Measurements from ENCODE around the gene F12.
"Not testable (repeated sequence)": the region's sequence is repeated elsewhere in the genome, so short reads cannot be mapped to it uniquely, and the experiment has no call there.

The F12 gene

GRCh38 chr5:177420472-177420871, 11.1 kb upstream of the F12 start:
- H4K12ac ChIP-seq (ENCODE audit: low read depth, low read length); H3K27ac ChIP-seq (ENCODE audit: low read depth, low read length); H3K4me2 ChIP-seq (ENCODE audit: low read length); H3K4me1 ChIP-seq (ENCODE audit: control insufficient read depth in 1 of 2, insufficient read depth in 2 of 2, low read length in 2 of 2); H3K14ac ChIP-seq (ENCODE audit: low read length); H3K36me3 ChIP-seq (ENCODE audit: control insufficient read depth in 1 of 2, insufficient read depth in 2 of 2, low read length in 2 of 2); H3K79me2 ChIP-seq (ENCODE audit: control insufficient read depth, insufficient read depth, low read length, poor library complexity); H2BK5ac ChIP-seq (ENCODE audit: low read depth, low read length, poor library complexity); H3K79me1 ChIP-seq (ENCODE audit: low read length); H3K4me3 ChIP-seq (ENCODE audit: low read depth, low read length); H2AK5ac ChIP-seq (ENCODE audit: low read length); H3K4ac ChIP-seq (ENCODE audit: low read depth, low read length); H2AFZ ChIP-seq (ENCODE audit: insufficient read depth, low read length, poor library complexity); DNase-seq; H3K9ac ChIP-seq (ENCODE audit: low read length); H3K9me3 ChIP-seq (ENCODE audit: insufficient read depth, low read depth, low read length); H3K23ac ChIP-seq (ENCODE audit: low read length); H2BK120ac ChIP-seq (ENCODE audit: insufficient read depth, low read length, poor library complexity); H4K91ac ChIP-seq (ENCODE audit: low read depth, low read length); H4K8ac ChIP-seq (ENCODE audit: low read depth, low read length); H3K27me3 ChIP-seq (ENCODE audit: insufficient read depth, low read length); H3K18ac ChIP-seq (ENCODE audit: low read length); H2BK12ac ChIP-seq (ENCODE audit: low read length): not testable (repeated sequence)
- no CpG with 5 or more reads among the region's 7 CpGs for WGBS (ENCODE audit: extremely low coverage, insufficient coverage, insufficient read length)

- Histone ChIP-seq H3K4me2 (ENCODE audit: low read length) (no peak overlapping the region), H3K14ac (ENCODE audit: low read length) (no peak overlapping the region), H4K12ac (ENCODE audit: low read depth, low read length) (no peak overlapping the region), H3K36me3 (ENCODE audit: control insufficient read depth in 1 of 2, insufficient read depth in 2 of 2, low read length in 2 of 2) (no peaks in the 10 kb centered on the region), H3K27me3 (ENCODE audit: insufficient read depth, low read length) (no peaks in the 10 kb centered on the region), H2BK120ac (ENCODE audit: insufficient read depth, low read length, poor library complexity) (no peak overlapping the region), H2AFZ (ENCODE audit: insufficient read depth, low read length, poor library complexity) (no peak overlapping the region), H3K23ac (ENCODE audit: low read length) (no peak overlapping the region), H3K9ac (ENCODE audit: low read length) (no peak overlapping the region), H3K4me3 (ENCODE audit: low read depth, low read length) (no peak overlapping the region), H4K91ac (ENCODE audit: low read depth, low read length) (no peak overlapping the region), H3K9me3 (ENCODE audit: insufficient read depth, low read depth, low read length) (no peaks in the 10 kb centered on the region), H3K4ac (ENCODE audit: low read depth, low read length) (no peak overlapping the region), H3K18ac (ENCODE audit: low read length) (no peak overlapping the region), H3K79me2 (ENCODE audit: control insufficient read depth, insufficient read depth, low read length, poor library complexity) (no peaks in the 10 kb centered on the region), H4K8ac (ENCODE audit: low read depth, low read length) (no peak overlapping the region), H3K4me1 (ENCODE audit: control insufficient read depth in 1 of 2, insufficient read depth in 2 of 2, low read length in 2 of 2) (no peaks in the 10 kb centered on the region), H2BK12ac (ENCODE audit: low read length) (no peak overlapping the region), H2BK5ac (ENCODE audit: low read depth, low read length, poor library complexity) (no peak overlapping the region), H2AK5ac (ENCODE audit: low read length) (no peak overlapping the region), H3K79me1 (ENCODE audit: low read length) (no peaks in the 10 kb centered on the region), H3K27ac (ENCODE audit: low read depth, low read length) (no peak overlapping the region)
- DNase-seq, result peak; percentile 52 to 91
- WGBS (ENCODE audit: extremely low coverage, insufficient coverage, insufficient read length), result no CpG with 5 or more reads among the region's 3 CpGs
Observed at GRCh38 chr5:177419046-177419445, 9.7 kb upstream of the F12 start.

DNA sequence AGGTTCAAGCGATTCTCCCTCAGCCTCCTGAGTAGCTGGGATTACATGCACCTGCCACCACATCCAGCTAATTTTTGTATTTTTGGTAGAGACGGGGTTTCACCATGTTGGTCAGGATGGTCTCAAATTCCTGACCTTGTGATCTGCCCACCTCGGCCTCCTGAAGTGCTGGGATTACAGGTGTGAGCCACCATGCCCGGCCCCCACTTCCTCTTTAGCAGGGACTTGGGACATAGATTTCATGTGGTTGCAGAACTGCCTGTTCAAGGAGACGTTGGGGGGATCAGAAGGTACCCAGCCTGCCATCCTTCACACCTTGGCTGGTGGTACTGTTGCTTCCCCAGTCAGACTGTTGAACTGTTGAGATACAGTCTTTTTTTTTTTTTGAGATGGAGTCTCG, 7.7 kb upstream of the F12 start:
- not testable (repeated sequence) for H4K8ac ChIP-seq (ENCODE audit: low read depth, low read length); H2AK5ac ChIP-seq (ENCODE audit: low read length); H3K79me1 ChIP-seq (ENCODE audit: low read length); DNase-seq; H2BK5ac ChIP-seq (ENCODE audit: low read depth, low read length, poor library complexity); H3K27ac ChIP-seq (ENCODE audit: low read depth, low read length); H2BK120ac ChIP-seq (ENCODE audit: insufficient read depth, low read length, poor library complexity); H3K9me3 ChIP-seq (ENCODE audit: insufficient read depth, low read depth, low read length); H3K4me2 ChIP-seq (ENCODE audit: low read length); H3K79me2 ChIP-seq (ENCODE audit: control insufficient read depth, insufficient read depth, low read length, poor library complexity); H3K18ac ChIP-seq (ENCODE audit: low read length); H3K4ac ChIP-seq (ENCODE audit: low read depth, low read length); H2AFZ ChIP-seq (ENCODE audit: insufficient read depth, low read length, poor library complexity); H3K27me3 ChIP-seq (ENCODE audit: insufficient read depth, low read length); H4K12ac ChIP-seq (ENCODE audit: low read depth, low read length); H3K36me3 ChIP-seq (ENCODE audit: control insufficient read depth in 1 of 2, insufficient read depth in 2 of 2, low read length in 2 of 2); H2BK12ac ChIP-seq (ENCODE audit: low read length); H3K4me3 ChIP-seq (ENCODE audit: low read depth, low read length); H3K23ac ChIP-seq (ENCODE audit: low read length); H4K91ac ChIP-seq (ENCODE audit: low read depth, low read length); H3K4me1 ChIP-seq (ENCODE audit: control insufficient read depth in 1 of 2, insufficient read depth in 2 of 2, low read length in 2 of 2); H3K14ac ChIP-seq (ENCODE audit: low read length); H3K9ac ChIP-seq (ENCODE audit: low read length)
- no CpG with 5 or more reads among the region's 6 CpGs for WGBS (ENCODE audit: extremely low coverage, insufficient coverage, insufficient read length)

GRCh38 chr5:177414481-177414880, 5.1 kb upstream of the F12 start:
- H3K27ac ChIP-seq (ENCODE audit: low read depth, low read length), result no peak overlapping the region
- H2AFZ ChIP-seq (ENCODE audit: insufficient read depth, low read length, poor library complexity), result no peak overlapping the region
- no peak overlapping the region for H3K23ac ChIP-seq (ENCODE audit: low read length)
- H3K79me2 ChIP-seq (ENCODE audit: control insufficient read depth, insufficient read depth, low read length, poor library complexity), result no peaks in the 10 kb centered on the region
- WGBS (ENCODE audit: extremely low coverage, insufficient coverage, insufficient read length), result no CpG with 5 or more reads among the region's 3 CpGs
- H3K27me3 ChIP-seq (ENCODE audit: insufficient read depth, low read length), result no peaks in the 10 kb centered on the region
- no peak overlapping the region for H3K4me3 ChIP-seq (ENCODE audit: low read depth, low read length)
- no peak overlapping the region for H2BK12ac ChIP-seq (ENCODE audit: low read length)
- no peaks in the 10 kb centered on the region for H3K4me1 ChIP-seq (ENCODE audit: control insufficient read depth in 1 of 2, insufficient read depth in 2 of 2, low read length in 2 of 2)
- no peak overlapping the region for H3K4me2 ChIP-seq (ENCODE audit: low read length)
- H3K14ac ChIP-seq (ENCODE audit: low read length), result no peak overlapping the region
- H2BK120ac ChIP-seq (ENCODE audit: insufficient read depth, low read length, poor library complexity), result no peak overlapping the region
- no peaks in the 10 kb centered on the region for H3K9me3 ChIP-seq (ENCODE audit: insufficient read depth, low read depth, low read length)
- no peak overlapping the region for H3K18ac ChIP-seq (ENCODE audit: low read length)
- H3K79me1 ChIP-seq (ENCODE audit: low read length), result no peaks in the 10 kb centered on the region
- no peak overlapping the region for H4K12ac ChIP-seq (ENCODE audit: low read depth, low read length)
- H2AK5ac ChIP-seq (ENCODE audit: low read length), result no peak overlapping the region
- no peak overlapping the region for H2BK5ac ChIP-seq (ENCODE audit: low read depth, low read length, poor library complexity)
- no peak overlapping the region for H3K9ac ChIP-seq (ENCODE audit: low read length)
- no peak overlapping the region for H4K8ac ChIP-seq (ENCODE audit: low read depth, low read length)
- H3K4ac ChIP-seq (ENCODE audit: low read depth, low read length), result no peak overlapping the region
- no peaks in the 10 kb centered on the region for H3K36me3 ChIP-seq (ENCODE audit: control insufficient read depth in 1 of 2, insufficient read depth in 2 of 2, low read length in 2 of 2)
- DNase-seq, result no peak
- H4K91ac ChIP-seq (ENCODE audit: low read depth, low read length), result no peak overlapping the region
